Measurements from ENCODE around the gene PITPNM2.
A peak's percentile ranks its signal among the peaks of the same experiment; 100 is the strongest.

Gene PITPNM2

GRCh38 chr12:123122626-123123025 is 28.3 kb downstream of the PITPNM2 start:
- no peak for DNase-seq (ENCODE audit: extremely low read depth, low read depth)
- no peak for TF ChIP-seq CTCF (IDR thresholded peaks at IDR 0.05; ENCODE audit: low read depth, low read length, missing control alignments)
- H3K4me3 ChIP-seq (replicated peaks; ENCODE audit: low read depth, low read length): no peak overlapping the region

- DNase-seq (ENCODE audit: extremely low read depth, low read depth): no peak
- no peak for TF ChIP-seq CTCF (IDR thresholded peaks at IDR 0.05; ENCODE audit: low read depth, low read length, missing control alignments)
- H3K4me3 ChIP-seq (replicated peaks; ENCODE audit: low read depth, low read length): no peak overlapping the region
These were observed 29.2 kb downstream of the PITPNM2 start for GRCh38 chr12:123121670-123122069.

- H3K4me3 ChIP-seq (replicated peaks; ENCODE audit: low read depth, low read length): no peak overlapping the region
- no peak for DNase-seq (ENCODE audit: extremely low read depth, low read depth)
- TF ChIP-seq CTCF (IDR thresholded peaks at IDR 0.05; ENCODE audit: low read depth, low read length, missing control alignments): no peak
These were observed 30.3 kb downstream of the PITPNM2 start for GRCh38 chr12:123120452-123121166.

- no peak overlapping the region for H3K4me3 ChIP-seq (replicated peaks; ENCODE audit: low read depth, low read length)
- no peak for DNase-seq (ENCODE audit: extremely low read depth, low read depth)
- no peak for TF ChIP-seq CTCF (IDR thresholded peaks at IDR 0.05; ENCODE audit: low read depth, low read length, missing control alignments)
These were observed 31.1 kb downstream of the PITPNM2 start for GRCh38 chr12:123119808-123120207.

- no peak overlapping the region for H3K4me3 ChIP-seq (replicated peaks; ENCODE audit: low read depth, low read length)
- DNase-seq (ENCODE audit: extremely low read depth, low read depth): no peak
- TF ChIP-seq CTCF (IDR thresholded peaks at IDR 0.05; ENCODE audit: low read depth, low read length, missing control alignments): no peak
These were observed 32.4 kb downstream of the PITPNM2 start for GRCh38 chr12:123118497-123118896.

- DNase-seq (ENCODE audit: extremely low read depth, low read depth): peak; percentile 47
- H3K4me3 ChIP-seq (replicated peaks; ENCODE audit: low read depth, low read length): no peak overlapping the region
- no peak for TF ChIP-seq CTCF (IDR thresholded peaks at IDR 0.05; ENCODE audit: low read depth, low read length, missing control alignments)
These were observed 35.3 kb downstream of the PITPNM2 start for GRCh38 chr12:123115409-123116121.
